Prostate gland (tissue), 2 donors: ENCODE data around the gene MAMDC2. TPM values are rescaled to one million over a fixed set of nuclear protein-coding genes. Genes with fewer than 3 reads are reported as not detected.
A peak's percentile ranks its signal among the peaks of the same experiment; 100 is the strongest.

Source experiments
- DNase-seq: peaks from one replicate; pipeline ENCODE4 v3.0.0-alpha.2; 2019; ENCODE audit warnings: low spot score
- H3K27ac ChIP-seq, 2 donors: fragments of 200-600 bp; sonication (generic); 2 replicates each; pipeline ENCODE4 v1.5.1; 2017 to 2019
- H3K27me3 ChIP-seq: fragments of 200-600 bp; sonication (generic); replicated peaks from 2 replicates; pipeline ENCODE4 v1.5.1; 2019; ENCODE audit not compliant: insufficient read depth
- H3K36me3 ChIP-seq, 2 donors: fragments of 200-600 bp; sonication (generic); 1 replicate in 1 of 2; 2 replicates in 1 of 2; pipeline versions ENCODE4 v1.5.1 to v1.8.1; 2017 to 2019
- H3K4me1 ChIP-seq: fragments of 200-600 bp; sonication (generic); replicated peaks from 2 replicates; pipeline ENCODE4 v1.5.1; 2019
- H3K4me3 ChIP-seq, 2 donors: fragments of 200-600 bp; sonication (generic); 2 replicates each; pipeline ENCODE4 v1.5.1; 2017 to 2019
- H3K9me3 ChIP-seq: fragments of 200-600 bp; sonication (generic); 2 replicates; pipeline ENCODE4 v1.5.1; 2017
- POLR2A ChIP-seq: fragments of 450-650 bp; IDR thresholded peaks from one replicate; pipeline ENCODE4 v1.6.1; 2016; ENCODE audit warnings: antibody characterized with exemption, mild to moderate bottlenecking
- POLR2AphosphoS5 ChIP-seq: sonication (generic); formaldehyde crosslinking; IDR thresholded peaks from one replicate; pipeline ENCODE4 v1.6.1; 2017; ENCODE audit warnings: antibody characterized with exemption
- WGBS: methylation state at CpG from one replicate; pipeline ENCODE4 v1.1.5; 2018; 5-methylcytosine and 5-hydroxymethylcytosine counted together
- intact Hi-C: fragments of 100-400 bp; cut with DNase I; formaldehyde crosslinking; loops from one replicate; pipeline ENCODE4 v1.14.2; 2022
- total RNA-seq, 2 donors: library from RNA; depleted of rRNA; stranded (reverse); fragments of >200 nt; gene quantifications; one replicate each; pipeline ENCODE4 v1.1.0, GENCODE V29; 2016
- TF ChIP-seq, protein P1 (sequence below), 4 experiments: fragments of 200-600 bp in 2 of 4; fragments of 450-650 bp in 2 of 4; sonication (generic) in 2 of 4; IDR thresholded peaks; 1 replicate in 3 of 4; 2 replicates in 1 of 4; pipeline ENCODE4 v1.5.1; 2016 to 2019; ENCODE audit warnings: antibody characterized with exemption in 4 of 4, mild to moderate bottlenecking in 2 of 4, moderate library complexity in 2 of 4

Gene MAMDC2
- total RNA-seq, 2 donors from 2014 or later, result 4.2 to 33.8 TPM

- no peaks in the 10 kb centered on the region for H3K36me3 ChIP-seq
- peak overlapping the region; percentile 76 to 89 for H3K4me3 ChIP-seq
- intact Hi-C loops, result no loop called here
- peaks cover 17% of the 10 kb centered on the region for H3K4me1 ChIP-seq
- H3K27me3 ChIP-seq, result no peaks in the 10 kb centered on the region
- peak overlapping the region in 1 of 2 donors; percentile 98 for H3K27ac ChIP-seq
- TF ChIP-seq POLR2AphosphoS5 (no peak), POLR2A (no peak)
- TF ChIP-seq, protein P1, sequence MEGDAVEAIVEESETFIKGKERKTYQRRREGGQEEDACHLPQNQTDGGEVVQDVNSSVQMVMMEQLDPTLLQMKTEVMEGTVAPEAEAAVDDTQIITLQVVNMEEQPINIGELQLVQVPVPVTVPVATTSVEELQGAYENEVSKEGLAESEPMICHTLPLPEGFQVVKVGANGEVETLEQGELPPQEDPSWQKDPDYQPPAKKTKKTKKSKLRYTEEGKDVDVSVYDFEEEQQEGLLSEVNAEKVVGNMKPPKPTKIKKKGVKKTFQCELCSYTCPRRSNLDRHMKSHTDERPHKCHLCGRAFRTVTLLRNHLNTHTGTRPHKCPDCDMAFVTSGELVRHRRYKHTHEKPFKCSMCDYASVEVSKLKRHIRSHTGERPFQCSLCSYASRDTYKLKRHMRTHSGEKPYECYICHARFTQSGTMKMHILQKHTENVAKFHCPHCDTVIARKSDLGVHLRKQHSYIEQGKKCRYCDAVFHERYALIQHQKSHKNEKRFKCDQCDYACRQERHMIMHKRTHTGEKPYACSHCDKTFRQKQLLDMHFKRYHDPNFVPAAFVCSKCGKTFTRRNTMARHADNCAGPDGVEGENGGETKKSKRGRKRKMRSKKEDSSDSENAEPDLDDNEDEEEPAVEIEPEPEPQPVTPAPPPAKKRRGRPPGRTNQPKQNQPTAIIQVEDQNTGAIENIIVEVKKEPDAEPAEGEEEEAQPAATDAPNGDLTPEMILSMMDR (IDR thresholded peaks at IDR 0.05), result no peak
- no peak for DNase-seq
- 90% methylated on average over 30 of the region's 30 CpGs for WGBS
- H3K9me3 ChIP-seq, result no peaks in the 10 kb centered on the region
These were observed 216.4 kb downstream of the MAMDC2 start for GRCh38 chr9:70260007-70260443.

- no peak for DNase-seq
- Histone ChIP-seq H3K36me3 (no peaks in the 10 kb centered on the region), H3K9me3 (no peaks in the 10 kb centered on the region), H3K27ac (no peak overlapping the region), H3K4me3 (no peak overlapping the region), H3K4me1 (peaks cover 16% of the 10 kb centered on the region), H3K27me3 (no peaks in the 10 kb centered on the region)
- TF ChIP-seq POLR2AphosphoS5 (no peak), POLR2A (no peak)
- TF ChIP-seq, protein P1 (IDR thresholded peaks at IDR 0.05), result no peak
- WGBS, result 90% methylated on average over 8 of the region's 8 CpGs
- intact Hi-C loops, result no loop called here
These were observed 217.0 kb downstream of the MAMDC2 start for GRCh38 chr9:70260606-70261005.

- DNase-seq, result no peak
- no peaks in the 10 kb centered on the region for H3K9me3 ChIP-seq
- no peaks in the 10 kb centered on the region for H3K36me3 ChIP-seq
- 60% methylated on average over 4 of the region's 4 CpGs for WGBS
- no peak overlapping the region for H3K4me3 ChIP-seq
- intact Hi-C loops, result no loop called here
- peaks cover 11% of the 10 kb centered on the region for H3K4me1 ChIP-seq
- no peak for TF ChIP-seq POLR2A
- TF ChIP-seq, protein P1 (IDR thresholded peaks at IDR 0.05), result no peak
- peak; percentile 2 for TF ChIP-seq POLR2AphosphoS5
- H3K27ac ChIP-seq, result no peak overlapping the region
- no peaks in the 10 kb centered on the region for H3K27me3 ChIP-seq
These were observed 217.7 kb downstream of the MAMDC2 start for GRCh38 chr9:70261131-70261870.

DNA sequence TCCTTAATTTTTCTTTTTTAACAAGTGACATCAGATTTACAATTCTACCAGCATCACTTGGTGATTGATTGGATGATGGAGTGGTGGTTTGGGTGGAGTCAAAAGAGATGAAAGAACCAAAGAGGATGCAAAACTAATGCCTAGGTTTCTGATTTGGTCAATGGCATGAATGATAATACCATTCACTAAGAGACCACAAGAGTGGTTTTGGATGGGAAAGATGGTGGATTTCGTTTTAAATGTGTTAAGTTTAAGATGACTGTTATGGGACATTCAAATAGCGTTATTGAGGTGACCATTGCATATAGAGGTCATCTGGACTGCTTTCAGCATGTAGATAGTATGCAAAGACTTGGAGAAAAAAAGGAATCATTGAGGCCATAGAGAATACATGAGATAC, 218.7 kb downstream of the MAMDC2 start:
- H3K36me3 ChIP-seq, result no peaks in the 10 kb centered on the region
- no peaks in the 10 kb centered on the region for H3K9me3 ChIP-seq
- no peak for DNase-seq
- peak overlapping the region; percentile 18 to 37 for H3K27ac ChIP-seq
- H3K4me3 ChIP-seq, result no peak overlapping the region
- 84% methylated on average over 2 of the region's 2 CpGs for WGBS
- no peaks in the 10 kb centered on the region for H3K27me3 ChIP-seq
- intact Hi-C loops, result no loop called here
- TF ChIP-seq, protein P1 (IDR thresholded peaks at IDR 0.05), result no peak
- TF ChIP-seq POLR2AphosphoS5 (no peak), POLR2A (no peak)
- peaks cover 11% of the 10 kb centered on the region for H3K4me1 ChIP-seq

DNA sequence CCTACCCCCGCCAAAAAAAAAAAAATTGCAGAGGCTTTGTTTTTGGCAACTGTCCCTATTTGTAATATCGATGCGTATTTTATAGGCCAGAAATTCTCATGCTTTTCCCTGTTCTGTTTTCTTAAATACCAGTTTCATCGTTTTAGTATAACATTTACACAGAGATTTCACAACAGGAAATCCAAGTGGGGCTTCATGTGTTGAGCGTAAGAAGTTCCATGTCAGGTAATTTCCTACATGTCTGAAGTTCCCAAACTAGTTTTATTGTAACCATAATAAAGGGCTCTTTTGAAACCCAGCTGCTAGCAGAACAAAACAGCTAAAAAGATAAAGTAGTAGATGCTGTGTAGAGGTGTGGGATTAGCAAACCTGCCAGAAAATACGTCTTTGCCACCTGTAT, 219.3 kb downstream of the MAMDC2 start:
- 16% methylated on average over 6 of the region's 6 CpGs for WGBS
- no peaks in the 10 kb centered on the region for H3K36me3 ChIP-seq
- intact Hi-C loops, result no loop called here
- peak overlapping the region; percentile 18 to 37 for H3K27ac ChIP-seq
- TF ChIP-seq, protein P1 (IDR thresholded peaks at IDR 0.05), result no peak
- TF ChIP-seq POLR2A (no peak), POLR2AphosphoS5 (peak; percentile 83)
- no peaks in the 10 kb centered on the region for H3K9me3 ChIP-seq
- H3K4me1 ChIP-seq, result peaks cover 11% of the 10 kb centered on the region
- DNase-seq, result peak; percentile 39
- no peak overlapping the region for H3K4me3 ChIP-seq
- no peaks in the 10 kb centered on the region for H3K27me3 ChIP-seq
